Activated B cell treated with CpG ODN at 0.5 μM for 24 hours (primary cell): ENCODE measurements around the gene CIBAR2. TPM values are rescaled to one million over a fixed set of nuclear protein-coding genes. Genes with fewer than 3 reads are reported as not detected.
A peak's percentile ranks its signal among the peaks of the same experiment; 100 is the strongest.

ENCODE experiments used
- ATAC-seq: fragments of 200-7000 bp; cut with Tn5 transposase; one replicate; pipeline ENCODE4 v1.10.0; 2021; ENCODE audit warnings: low read depth, mild to moderate bottlenecking, moderate library complexity
- CTCF ChIA-PET: fragments of 350-600 bp; sonication (Branson Sonifier 250); formaldehyde crosslinking; loops from one replicate; lab custom pipeline; 2021; ENCODE audit warnings: antibody characterized with exemption; lab: Charles Lee
- POLR2A ChIA-PET: fragments of 350-600 bp; sonication (Branson Sonifier 250); formaldehyde crosslinking; loops from one replicate; lab custom pipeline; 2021; ENCODE audit warnings: antibody characterized with exemption; lab: Charles Lee
- DNase-seq: peaks from one replicate; pipeline ENCODE4 v3.0.0; 2022
- H3K27ac Mint-ChIP-seq: one replicate; pipeline ENCODE4 v1.8.0; 2020; ENCODE audit warnings: mixed read lengths
- H3K27me3 Mint-ChIP-seq: one replicate; pipeline ENCODE4 v1.8.0; 2021; ENCODE audit warnings: mixed read lengths
- H3K36me3 Mint-ChIP-seq: one replicate; pipeline ENCODE4 v1.8.0; 2021; ENCODE audit warnings: low read depth, mixed read lengths
- H3K4me1 Mint-ChIP-seq: one replicate; pipeline ENCODE4 v1.8.0; 2021; ENCODE audit warnings: mixed read lengths
- H3K4me3 Mint-ChIP-seq: one replicate; pipeline ENCODE4 v1.8.0; 2020; ENCODE audit warnings: mild to moderate bottlenecking, mixed read lengths
- H3K9me3 Mint-ChIP-seq: one replicate; pipeline ENCODE4 v1.8.0; 2020; ENCODE audit warnings: mixed read lengths
- intact Hi-C: fragments of 100-400 bp; cut with micrococcal nuclease; formaldehyde crosslinking; loops from one replicate; pipeline ENCODE4 v1.15.1; 2024
- total RNA-seq: library from RNA; stranded (reverse); gene quantifications from 2 replicates; pipeline ENCODE4 v1.2.3, GENCODE V29; 2022
- TF ChIP-seq, protein P1 (sequence below): fragments of 200-600 bp; IDR thresholded peaks from one replicate; pipeline ENCODE4 v1.8.0; 2022; ENCODE audit warnings: antibody characterized with exemption, mild to moderate bottlenecking

Gene CIBAR2
- not detected in 2 replicates for total RNA-seq

DNA sequence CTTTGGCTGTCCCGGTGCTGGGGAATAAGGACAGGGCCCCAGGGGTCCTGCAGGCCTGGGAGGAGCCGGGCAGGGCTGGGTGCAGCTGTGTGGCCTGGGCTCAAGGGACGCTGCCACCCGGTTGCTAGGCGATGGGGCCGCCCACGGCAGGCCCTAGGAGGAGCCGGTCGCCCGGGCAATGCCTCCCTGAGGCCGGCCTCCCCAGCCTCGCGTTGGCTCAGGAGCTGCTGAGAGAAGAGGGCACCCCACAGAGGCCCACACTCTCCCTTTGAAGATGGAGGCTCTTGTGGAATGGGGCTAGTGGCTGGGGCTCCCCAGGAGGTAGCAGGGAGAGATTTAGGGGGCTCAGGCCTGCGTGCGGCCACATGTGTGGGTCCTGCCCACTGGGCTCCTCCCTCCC is at the start of gene CIBAR2:
Gene CIBAR2 (minus strand): TSS at position 109 of the 400 bp plus-strand sequence. CDS start 120 bp downstream, outside the sequence.
- Mint-ChIP-seq H3K4me1 (peaks cover 6% of the 10 kb centered on the region), H3K27ac (peak within 1 kb of the TSS; percentile 5), H3K9me3 (no peaks in the 10 kb centered on the region), H3K27me3 (no peaks in the 10 kb centered on the region), H3K4me3 (no peak within 1 kb of the TSS), H3K36me3 (no peaks in the 10 kb centered on the region)
- ChIA-PET CTCF (interaction anchor here (1.1 kb wide), 1 partner anchor 26 kb away, joined by 3 read pairs; no protein-coding TSS in a partner anchor), POLR2A (interaction anchor here (0.7 kb wide), 1 partner anchor 932 kb away, joined by 5 read pairs; no protein-coding TSS in a partner anchor)
- DNase-seq (no peak), ATAC-seq (no peak)
- intact Hi-C loops: no loop called here
- TF ChIP-seq, protein P1, sequence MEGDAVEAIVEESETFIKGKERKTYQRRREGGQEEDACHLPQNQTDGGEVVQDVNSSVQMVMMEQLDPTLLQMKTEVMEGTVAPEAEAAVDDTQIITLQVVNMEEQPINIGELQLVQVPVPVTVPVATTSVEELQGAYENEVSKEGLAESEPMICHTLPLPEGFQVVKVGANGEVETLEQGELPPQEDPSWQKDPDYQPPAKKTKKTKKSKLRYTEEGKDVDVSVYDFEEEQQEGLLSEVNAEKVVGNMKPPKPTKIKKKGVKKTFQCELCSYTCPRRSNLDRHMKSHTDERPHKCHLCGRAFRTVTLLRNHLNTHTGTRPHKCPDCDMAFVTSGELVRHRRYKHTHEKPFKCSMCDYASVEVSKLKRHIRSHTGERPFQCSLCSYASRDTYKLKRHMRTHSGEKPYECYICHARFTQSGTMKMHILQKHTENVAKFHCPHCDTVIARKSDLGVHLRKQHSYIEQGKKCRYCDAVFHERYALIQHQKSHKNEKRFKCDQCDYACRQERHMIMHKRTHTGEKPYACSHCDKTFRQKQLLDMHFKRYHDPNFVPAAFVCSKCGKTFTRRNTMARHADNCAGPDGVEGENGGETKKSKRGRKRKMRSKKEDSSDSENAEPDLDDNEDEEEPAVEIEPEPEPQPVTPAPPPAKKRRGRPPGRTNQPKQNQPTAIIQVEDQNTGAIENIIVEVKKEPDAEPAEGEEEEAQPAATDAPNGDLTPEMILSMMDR: no peak

DNA sequence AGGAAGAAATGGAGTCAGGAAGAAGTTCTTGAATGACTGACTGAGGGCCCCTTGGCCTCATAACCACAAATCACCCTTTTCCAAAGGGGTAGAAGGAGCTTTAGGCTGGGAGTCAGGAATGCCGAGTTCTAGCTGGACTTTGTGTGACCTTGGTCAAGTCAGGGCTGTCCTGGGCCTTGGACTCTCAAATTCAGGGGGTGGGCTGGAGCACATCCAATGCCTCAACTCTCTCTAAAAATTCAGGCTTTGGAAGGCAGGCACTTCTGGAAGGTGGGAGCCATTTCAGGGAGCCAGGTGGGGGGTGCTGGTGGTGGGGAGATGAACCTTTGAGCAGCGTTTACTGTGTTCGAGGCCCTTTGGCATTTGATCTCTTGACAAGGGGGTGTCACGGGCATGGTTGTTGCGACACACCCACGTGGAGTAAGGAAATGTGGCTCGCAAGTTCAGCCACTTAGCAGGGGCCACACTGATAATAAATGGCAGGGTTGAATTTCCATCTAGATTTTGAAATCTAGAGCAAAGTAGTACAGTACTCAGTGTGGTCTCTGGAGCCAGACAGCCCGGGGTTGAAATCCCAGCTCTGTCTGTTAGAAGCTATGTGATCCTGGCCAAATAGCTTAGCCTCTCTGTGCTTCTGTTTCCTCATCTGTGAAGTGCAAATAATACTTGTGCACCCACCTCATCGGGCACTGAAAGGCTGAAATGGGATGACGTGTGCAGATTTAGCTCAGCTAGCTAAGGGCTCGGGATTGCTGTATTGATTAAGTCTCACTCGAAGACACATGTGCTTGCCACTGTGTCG is 47.1 kb upstream of the CIBAR2 start:
- H3K36me3 Mint-ChIP-seq: no peaks in the 10 kb centered on the region
- H3K9me3 Mint-ChIP-seq: no peaks in the 10 kb centered on the region
- DNase-seq: no peak
- no peak overlapping the region for H3K4me3 Mint-ChIP-seq
- H3K4me1 Mint-ChIP-seq: peaks cover 12% of the 10 kb centered on the region
- no peak for ATAC-seq
- TF ChIP-seq, protein P1: no peak
- ChIA-PET POLR2A (no interaction called here), CTCF (no interaction called here)
- intact Hi-C loops: no loop called here
- no peak overlapping the region for H3K27ac Mint-ChIP-seq
- H3K27me3 Mint-ChIP-seq: peaks cover 2% of the 10 kb centered on the region

DNA sequence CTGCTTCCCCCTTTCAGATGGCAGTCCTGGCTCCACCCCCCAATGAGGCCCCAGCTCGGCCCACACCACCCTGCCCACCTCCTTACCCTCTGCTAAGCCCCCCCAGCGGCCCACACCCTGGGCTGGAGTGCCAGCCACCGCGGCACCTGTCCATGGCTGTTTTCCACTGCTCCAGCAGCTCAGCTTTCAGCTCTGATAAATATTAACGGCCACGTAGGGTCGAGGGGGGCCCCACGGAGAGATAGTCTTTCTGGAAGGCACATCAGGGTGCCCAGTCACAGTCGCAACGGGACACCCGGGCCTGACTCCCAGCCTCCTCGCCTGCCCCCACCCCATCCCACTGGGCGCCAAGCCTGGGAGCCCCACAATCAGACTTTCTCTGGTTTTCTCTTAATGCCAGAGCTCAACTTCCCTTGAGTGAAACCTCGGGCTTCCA is 46.5 kb upstream of the CIBAR2 start:
- TF ChIP-seq, protein P1: no peak
- no peaks in the 10 kb centered on the region for H3K36me3 Mint-ChIP-seq
- H3K4me1 Mint-ChIP-seq: peaks cover 12% of the 10 kb centered on the region
- ATAC-seq: no peak
- POLR2A ChIA-PET: no interaction called here
- CTCF ChIA-PET: no interaction called here
- H3K27me3 Mint-ChIP-seq: peaks cover 2% of the 10 kb centered on the region
- DNase-seq: no peak
- H3K4me3 Mint-ChIP-seq: no peak overlapping the region
- H3K9me3 Mint-ChIP-seq: no peaks in the 10 kb centered on the region
- no peak overlapping the region for H3K27ac Mint-ChIP-seq
- intact Hi-C loops: no loop called here

DNA sequence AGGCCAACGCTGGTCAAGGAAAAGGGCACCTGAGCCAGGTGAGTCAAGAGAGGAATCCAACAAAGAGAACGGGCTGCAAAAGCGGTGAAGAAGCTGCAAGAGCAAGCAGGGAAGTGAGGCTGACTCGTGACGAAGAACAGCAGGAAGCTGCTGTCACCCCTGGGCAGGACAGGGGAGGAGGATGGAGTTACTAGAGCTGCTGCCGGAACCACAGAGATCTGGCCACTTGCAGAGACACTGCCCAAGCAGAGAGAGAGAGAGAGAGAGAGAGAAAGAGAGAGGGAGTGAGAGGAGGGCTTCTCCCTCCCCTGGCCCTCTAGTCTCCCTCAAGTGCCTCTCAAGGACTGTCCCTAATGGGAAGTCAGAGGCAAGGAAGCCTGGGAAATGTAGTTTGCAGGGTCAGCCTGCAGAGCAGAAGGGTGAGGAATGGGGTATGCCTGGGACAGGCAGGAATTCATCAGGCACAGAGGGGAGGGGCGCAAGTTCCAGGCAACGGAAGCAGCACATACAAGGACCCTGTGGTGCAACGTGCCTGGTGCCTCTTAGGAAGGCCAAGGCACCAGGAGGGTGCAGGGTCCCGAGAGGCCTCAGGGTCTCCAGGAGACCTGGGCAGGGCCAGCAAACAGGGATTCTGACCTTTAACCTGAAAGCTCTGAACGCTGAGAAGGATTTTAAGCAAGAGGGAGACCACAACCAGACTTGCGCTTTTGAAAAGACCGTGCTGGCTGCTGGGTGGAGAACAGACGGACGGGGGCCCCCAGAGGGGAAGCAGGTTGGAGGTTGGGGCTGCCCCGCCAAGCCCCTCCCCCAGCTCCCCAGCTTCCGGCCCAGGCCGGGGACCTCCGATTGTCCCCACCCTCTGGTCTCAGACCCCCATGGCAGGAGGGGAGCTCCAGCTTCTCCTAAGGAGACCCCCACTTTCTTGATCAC is 45.8 kb upstream of the CIBAR2 start:
- Mint-ChIP-seq H3K36me3 (no peaks in the 10 kb centered on the region), H3K4me1 (peaks cover 12% of the 10 kb centered on the region), H3K27ac (peak overlapping the region; percentile 87), H3K4me3 (peak overlapping the region; percentile 83), H3K27me3 (peaks cover 2% of the 10 kb centered on the region), H3K9me3 (no peaks in the 10 kb centered on the region)
- CTCF ChIA-PET: interaction anchor here (1.0 kb wide), 1 partner anchor 44 kb away, joined by 3 read pairs; no protein-coding TSS in a partner anchor
- TF ChIP-seq, protein P1: no peak
- ATAC-seq (peak; percentile 78), DNase-seq (no peak)
- POLR2A ChIA-PET: no interaction called here
- intact Hi-C loops: no loop called here
